HG02870 (cell line): ENCODE results near the gene TMPRSS9.

ENCODE experiments used
- ATAC-seq: cut with Tn5 transposase; IDR thresholded peaks from one replicate; pipeline ENCODE4 v1.9.1; 2021; ENCODE audit warnings: mild to moderate bottlenecking, moderate library complexity; ENCODE audit not compliant: unreplicated experiment

The TMPRSS9 gene

GRCh38 chr19:2358548-2359173 is 1.4 kb upstream of the TMPRSS9 start:
- no peak for ATAC-seq

- ATAC-seq, result no peak
These were observed 768 bp downstream of the TMPRSS9 start for GRCh38 chr19:2360833-2361232.

GRCh38 chr19:2361246-2362045 is 1.4 kb downstream of the TMPRSS9 start:
- no peak for ATAC-seq

DNA sequence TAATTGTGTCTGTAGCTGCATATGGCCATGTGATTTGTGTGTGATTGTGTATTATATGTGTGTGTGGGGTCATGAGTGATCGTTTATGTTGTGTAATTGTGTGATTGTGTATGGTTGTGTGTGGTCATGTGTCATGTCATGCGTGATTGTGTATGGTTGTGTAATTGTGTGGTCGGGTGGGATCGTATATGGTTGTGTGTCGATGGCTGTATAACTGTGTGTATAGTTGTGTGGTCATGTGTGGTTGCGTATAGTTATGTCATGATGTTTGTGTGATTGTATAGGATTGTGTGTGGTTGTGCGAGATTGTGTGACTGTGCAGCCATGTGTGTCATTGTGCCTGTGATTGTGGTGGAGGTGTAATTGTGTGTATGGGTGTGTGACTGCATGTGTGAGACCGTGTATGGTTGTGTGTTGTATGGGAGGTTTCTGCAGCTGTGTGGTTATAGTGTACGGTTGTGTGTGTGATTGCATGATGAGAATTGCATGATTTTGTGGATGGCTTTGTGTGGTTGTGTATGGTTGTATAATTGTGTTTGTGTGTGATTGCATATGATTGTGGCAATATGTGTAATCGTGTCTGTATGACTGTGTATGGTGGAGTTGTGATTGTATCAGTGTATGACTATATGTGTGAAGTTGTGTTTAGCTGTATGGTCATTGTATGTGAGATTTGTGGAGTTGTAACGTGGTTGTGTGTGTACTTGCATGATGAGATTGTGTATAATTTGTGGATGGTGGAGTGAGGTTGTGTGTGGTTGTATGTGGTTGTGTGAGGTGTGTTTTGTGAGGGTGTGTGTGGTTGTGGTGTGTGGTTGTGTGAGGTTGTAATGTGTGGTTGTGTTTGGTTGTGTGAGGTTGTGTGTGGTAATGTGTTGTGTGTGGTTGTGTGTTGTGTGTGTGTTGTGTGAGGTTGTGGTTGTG is 2.2 kb downstream of the TMPRSS9 start:
- ATAC-seq, result no peak

- no peak for ATAC-seq
These were observed 2.9 kb downstream of the TMPRSS9 start for GRCh38 chr19:2362970-2363300.

GRCh38 chr19:2363419-2363818 is 3.4 kb downstream of the TMPRSS9 start:
- no peak for ATAC-seq

DNA sequence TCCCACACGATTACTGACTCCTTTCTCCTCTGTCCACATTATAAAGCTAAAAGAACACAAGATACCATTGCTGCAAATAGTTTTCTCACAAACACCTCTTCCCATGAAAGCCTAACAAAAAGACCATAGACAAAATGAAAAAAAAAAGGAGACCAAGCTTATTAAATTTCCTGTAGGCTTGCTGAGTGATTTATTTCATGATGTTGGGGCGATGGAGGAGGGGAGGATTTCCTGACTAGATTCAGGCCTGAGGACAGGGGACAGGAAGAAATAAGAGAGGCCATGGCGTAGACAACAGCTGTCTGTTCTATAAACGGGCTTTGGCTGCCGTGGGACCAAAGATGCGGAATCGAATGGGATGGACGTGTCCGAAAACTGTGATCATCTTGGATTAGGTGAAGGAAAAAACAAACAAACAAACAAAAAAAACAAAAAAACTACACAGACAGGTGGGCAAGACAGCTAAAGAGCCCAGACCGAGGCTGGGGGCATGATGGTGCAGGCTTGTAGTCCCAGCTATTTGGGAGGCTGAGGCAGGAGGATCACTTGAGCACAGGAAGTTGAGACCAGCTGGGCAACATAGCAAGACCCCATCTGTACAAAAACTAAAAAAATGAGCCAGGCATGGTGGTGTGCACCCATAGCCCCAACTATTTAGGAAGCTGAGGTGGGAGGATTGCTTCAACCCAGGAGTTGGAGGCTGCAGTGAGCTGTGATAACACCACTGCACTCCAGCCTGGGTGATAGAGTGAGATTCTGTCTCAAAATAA is 5.3 kb downstream of the TMPRSS9 start:
- ATAC-seq, result no peak

DNA sequence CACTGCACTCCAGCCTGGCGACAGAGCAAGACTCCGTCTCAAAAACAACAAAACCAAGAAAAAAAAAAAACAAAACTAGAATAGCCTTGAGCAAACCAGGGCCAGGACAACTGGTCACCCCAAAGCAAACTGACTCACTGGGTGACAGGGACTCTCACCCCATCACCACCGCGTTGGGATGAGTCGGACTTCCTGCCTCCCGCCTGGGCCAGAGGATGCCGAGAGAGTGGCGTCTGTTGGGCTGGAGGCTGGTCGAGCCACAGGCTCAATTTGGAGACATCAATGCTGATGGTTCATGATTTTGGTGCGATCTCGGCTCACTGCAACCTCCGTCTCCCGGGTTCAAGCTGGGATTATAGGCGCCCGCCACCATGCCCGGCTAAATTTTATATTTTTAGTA is 11.6 kb downstream of the TMPRSS9 start:
- ATAC-seq, result no peak

GRCh38 chr19:2372076-2372612 is 12.1 kb downstream of the TMPRSS9 start:
- ATAC-seq, result no peak

- no peak for ATAC-seq
These were observed 14.7 kb downstream of the TMPRSS9 start for GRCh38 chr19:2374808-2375207.

DNA sequence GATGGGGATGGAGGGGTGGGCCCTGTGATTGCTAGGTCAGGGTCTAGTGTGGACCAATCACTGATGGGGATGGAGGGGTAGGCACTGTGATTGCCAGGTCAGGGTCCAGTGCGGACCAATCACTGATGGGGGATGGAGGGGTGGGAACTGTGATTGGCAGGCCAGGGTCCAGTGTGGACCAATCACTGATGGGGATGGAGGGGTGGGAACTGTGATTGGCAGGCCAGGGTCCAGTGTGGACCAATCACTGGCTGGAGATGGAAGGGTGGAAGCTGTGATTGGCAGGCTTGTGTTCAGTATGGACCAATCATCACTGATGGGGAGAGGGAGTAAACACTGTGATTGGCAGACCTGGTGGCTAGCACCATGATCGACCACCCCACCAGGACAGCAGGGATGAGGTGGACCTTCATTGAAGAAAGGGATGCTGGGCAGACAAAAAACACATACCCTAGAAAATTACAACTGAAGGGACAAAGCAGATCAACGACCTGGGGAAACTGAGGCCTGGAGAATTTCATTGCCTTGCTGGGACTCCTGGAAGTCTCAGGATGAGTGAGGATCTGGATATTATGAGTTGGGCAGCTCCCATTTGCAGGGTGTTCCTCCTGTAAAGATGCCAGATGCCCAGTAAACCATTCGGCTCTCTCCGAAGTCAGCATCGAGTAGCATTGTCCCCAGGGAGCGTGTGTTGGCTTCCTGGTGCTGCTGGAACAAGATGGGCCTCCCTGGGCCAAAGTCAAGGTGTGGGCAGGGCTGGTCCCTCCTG is 15.5 kb downstream of the TMPRSS9 start:
- ATAC-seq, result no peak

DNA sequence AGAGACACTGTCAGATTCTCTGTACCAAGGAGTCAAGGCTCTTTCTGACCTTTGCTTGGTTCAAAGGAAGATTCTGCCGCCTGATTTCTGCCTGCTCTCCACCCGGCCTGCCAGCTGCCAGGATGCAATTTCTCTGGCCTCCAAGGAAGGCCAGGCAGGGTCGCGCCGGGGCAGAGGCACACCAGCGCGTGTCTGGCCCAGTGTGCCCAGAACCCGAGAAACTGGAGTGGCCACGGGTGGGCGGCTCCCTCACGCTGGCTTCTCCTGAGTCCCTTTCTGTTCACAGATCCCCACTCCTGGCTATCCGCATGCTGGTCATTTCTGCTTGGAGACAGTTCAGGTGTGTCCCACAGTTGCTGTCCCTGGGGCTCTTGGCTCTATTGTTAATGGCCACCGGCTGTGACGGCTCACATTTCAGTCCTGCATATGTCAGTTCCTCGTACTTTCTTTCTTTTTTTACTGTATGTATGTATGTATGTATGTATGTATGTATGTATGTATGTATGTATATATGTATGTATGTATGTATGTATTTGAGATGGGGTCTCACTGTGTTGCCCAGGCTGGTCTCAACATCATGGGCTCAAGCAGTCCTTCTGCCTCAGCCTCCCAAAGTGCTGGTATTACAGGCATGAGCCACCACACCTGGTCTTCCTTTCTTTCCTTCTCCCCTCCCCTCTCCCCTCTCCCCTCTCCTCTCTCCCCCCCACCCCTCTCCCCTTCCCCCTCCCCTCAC is 16.9 kb downstream of the TMPRSS9 start:
- ATAC-seq, result no peak

DNA sequence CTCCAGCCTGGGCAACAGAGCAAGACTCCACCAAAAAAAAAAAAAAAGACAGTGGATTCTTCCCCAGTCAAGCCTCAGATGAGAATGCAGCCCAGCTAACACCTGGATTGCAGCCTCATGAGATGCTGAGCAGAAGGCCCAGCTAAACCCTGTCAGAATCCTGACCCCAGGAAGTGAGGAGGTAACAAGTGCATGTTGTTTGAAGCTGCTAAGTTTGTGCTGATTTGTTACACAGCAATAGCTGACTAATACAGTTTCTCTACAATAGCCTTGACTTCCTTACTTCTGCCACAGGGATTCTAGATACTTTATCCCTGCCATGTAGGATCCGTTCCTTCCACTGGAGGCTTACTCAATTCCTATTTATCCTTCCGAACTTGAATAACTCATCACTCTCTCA is 20.5 kb downstream of the TMPRSS9 start:
- ATAC-seq, result no peak

GRCh38 chr19:2381148-2381820 is 21.2 kb downstream of the TMPRSS9 start:
- ATAC-seq, result no peak

DNA sequence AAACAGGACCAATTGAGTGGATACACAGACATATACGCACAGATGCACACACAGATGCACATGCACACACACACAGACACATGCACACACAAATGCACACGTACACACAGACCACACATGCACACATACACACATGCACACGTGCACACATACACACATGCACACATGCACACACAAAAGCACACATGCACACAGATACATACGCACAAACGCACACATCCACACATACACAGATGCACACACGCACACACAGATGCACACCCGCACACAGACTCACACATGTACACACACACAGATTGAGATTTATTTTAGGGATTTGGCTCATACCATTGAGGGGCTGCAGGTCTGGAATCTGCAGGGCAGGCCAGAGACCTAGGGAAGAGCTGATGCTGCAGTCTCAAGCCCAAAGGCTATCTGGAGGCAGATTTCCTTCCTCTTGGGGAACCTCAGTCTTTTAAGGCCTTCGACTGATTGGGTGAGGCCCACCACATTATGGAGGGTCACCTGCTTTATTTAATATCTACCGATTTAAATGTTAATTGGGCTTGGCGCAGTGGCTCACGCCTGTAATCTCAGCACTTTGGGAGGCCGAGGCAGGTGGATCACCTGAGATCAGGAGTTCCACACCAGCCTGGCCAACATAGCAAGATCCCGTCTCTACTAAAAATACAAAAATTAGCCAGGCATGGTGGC is 22.6 kb downstream of the TMPRSS9 start:
- no peak for ATAC-seq

GRCh38 chr19:2385053-2385721 is 25.1 kb downstream of the TMPRSS9 start:
- ATAC-seq, result no peak
